Stimulated activated CD8-positive, alpha-beta memory T cell treated with anti-CD3 and anti-CD28 coated beads, Interleukin-7, amount 100 ng/mL, for 24 hours (primary cell): ENCODE results near the gene KATNAL1.
"Not testable (repeated sequence)": the region's sequence is repeated elsewhere in the genome, so short reads cannot be mapped to it uniquely, and the experiment has no call there.

Experiments
- DNase-seq: peaks from one replicate; pipeline ENCODE4 v3.0.0-alpha.2; 2020; ENCODE audit warnings: low read depth

Gene KATNAL1

DNA sequence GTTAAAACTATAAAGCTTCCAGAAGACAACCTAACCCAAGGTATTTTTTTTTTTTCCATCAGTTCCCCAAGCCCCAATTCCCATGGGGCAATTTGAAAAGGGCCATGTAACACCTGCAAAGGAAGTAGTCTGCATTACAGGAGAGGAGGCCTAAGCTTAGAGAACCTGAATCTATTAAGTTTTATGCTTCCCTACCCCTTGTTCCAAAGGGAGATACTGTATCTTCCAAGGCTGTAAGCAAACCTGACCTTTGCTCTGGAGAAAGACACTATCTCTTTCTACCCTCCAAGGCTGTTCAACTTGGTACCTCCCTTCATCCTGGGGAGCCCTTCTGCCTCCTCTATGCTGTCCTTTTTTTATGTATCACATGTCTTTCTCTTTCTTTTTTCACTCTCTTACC, 15.0 kb downstream of the KATNAL1 start:
- no peak for DNase-seq

DNA sequence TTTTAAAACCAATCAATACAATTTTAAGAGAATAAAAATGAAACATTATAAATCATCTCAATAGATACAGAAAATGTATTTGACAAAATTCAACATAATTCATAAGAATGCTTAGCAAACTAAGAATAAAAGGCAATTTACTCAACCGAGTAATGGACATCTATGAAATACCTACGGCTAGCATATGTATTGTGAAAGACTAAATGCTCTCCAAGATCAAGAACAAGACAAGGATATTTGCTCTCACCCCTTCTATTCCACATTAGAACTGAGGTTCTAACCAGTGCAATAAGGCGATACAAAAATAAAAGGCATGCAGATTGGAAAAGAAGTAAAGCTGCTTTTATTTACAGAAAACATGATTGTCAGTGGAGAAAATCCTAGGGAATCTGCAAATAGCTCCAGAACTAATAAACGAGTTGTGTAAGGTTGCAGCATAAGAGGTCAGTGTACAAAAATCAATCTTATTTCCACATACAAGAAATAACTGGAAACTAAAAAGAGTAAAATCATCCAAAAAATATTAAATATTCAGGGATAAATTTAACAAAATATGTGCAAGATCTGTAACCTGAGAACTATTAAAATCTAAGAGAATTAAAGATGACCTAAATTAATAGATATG, 16.4 kb downstream of the KATNAL1 start:
- no peak for DNase-seq

DNA sequence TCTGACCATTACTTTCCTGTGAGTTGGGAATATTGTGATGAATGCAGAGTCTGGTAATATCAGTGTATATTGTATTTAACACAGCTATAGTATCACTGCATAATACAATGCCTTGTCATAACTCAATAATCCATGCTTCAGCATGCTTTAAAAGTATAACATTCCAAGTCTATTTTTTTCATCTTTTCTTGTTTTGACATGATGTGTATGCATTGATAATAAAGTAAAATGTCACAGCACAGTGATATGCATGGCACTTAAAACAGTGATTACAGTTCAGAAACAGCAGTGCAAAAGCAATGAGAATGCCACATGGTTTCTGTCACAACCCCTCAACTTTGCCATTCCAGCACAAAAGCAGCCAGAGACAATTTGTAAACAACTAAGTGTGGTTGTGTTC, 17.8 kb downstream of the KATNAL1 start:
- DNase-seq: no peak

DNA sequence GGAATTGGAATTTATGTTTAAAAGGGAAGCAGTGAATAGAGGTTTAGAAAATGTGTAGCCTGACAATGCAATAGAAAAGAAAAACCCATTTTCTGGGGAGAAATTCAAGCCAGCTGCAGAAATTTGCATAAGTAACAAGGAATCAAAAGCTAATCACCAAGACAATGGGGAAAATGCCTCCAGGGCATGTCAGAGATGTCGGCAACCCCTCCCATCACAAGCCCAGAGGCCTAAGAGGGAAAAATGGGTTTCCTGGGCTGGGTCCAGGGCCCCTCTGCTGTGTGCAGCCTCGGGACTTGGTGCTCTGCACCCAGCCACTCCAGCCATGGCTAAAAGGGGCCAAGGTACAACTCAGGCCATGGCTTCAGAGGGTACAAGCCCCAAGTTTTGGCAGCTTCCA, 21.3 kb downstream of the KATNAL1 start:
- not testable (repeated sequence) for DNase-seq

DNA sequence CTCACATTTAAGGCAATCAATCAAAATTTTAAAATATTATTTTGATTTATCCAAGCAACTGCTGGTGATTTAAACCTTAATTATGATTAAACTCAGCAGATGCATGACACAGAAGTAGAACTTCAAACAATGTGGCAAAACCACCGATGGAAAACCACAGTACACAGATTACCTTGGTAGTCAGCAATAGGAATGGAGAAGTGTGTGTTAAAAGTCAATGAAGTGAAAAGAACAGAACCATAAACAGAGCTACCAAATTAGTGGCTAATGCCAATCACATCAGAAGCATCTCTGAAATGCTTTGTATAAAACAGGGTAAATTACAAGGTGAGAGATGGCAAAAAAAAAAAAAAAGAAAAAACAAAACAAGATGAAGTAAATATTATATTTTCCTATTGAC, 31.2 kb downstream of the KATNAL1 start:
- no peak for DNase-seq

DNA sequence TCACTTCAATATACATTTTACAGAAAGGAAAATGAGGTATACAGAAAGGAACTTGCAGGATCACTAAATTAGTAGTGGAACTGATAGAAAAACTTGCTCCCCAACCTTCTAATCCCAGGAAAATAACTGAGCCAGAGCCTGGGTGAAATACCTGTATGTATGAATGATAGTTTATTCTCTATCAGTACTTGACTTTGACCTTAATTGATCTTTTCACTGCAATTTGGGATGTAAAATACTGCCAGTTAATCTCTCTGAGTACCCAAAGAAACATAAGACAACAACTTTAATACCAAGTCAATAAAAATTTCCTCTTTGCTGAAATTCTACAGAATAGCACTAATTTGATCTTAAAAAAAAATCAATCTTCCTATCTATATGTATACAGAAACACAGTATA, 33.3 kb downstream of the KATNAL1 start:
- no peak for DNase-seq

DNA sequence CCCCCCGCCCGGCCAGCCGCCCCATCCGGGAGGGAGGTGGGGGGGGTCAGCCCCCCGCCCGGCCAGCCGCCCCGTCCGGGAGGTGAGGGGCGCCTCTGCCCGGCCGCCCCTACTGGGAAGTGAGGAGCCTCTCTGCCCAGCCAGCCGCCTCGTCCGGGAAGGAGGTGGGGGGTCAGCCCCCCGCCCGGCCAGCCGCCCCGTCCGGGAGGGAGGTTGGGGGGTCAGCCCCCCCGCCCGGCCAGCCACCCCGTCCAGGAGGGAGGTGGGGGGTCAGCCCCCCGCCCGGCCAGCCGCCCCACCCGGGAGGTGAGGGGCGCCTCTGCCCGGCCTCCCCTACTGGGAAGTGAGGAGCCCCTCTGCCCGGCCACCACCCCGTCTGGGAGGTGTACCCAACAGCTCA, 37.3 kb downstream of the KATNAL1 start:
- DNase-seq: not testable (repeated sequence)

DNA sequence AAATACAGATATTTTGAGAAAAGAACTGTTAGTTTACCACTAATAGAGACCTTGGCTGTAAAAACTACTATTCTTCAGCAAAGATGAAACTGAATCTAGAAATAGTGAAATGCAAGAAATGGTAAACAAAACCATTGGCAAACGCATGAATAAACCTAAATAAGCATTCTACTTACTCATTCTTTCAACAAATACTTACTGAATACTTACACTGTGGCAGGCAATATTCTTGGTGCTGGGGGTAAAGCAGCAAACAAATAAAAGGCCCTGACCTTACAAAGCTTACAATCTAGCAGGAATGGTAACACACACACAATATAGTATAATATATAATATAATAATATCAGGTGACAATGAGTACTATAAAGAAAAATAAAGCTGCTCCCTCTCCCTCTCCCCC, 38.7 kb downstream of the KATNAL1 start:
- DNase-seq: no peak

DNA sequence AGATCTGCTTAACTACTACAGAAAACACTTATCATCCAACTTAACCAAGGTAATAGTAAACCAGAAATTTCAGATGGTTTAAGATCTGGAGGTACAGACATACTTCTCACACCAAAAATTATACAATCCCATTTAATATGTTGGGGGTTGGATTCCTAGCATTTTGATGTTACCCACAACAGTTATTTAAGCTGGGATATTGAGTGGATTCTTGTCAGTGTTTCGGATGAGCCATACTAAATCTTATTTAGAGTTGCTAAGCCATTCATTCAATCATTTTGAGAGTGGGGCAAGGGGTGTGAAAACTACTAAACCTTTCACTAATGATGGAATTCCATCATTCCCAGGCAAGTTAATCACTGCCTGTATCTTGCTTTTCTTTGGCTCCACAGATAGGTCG, 40.6 kb downstream of the KATNAL1 start:
- no peak for DNase-seq

DNA sequence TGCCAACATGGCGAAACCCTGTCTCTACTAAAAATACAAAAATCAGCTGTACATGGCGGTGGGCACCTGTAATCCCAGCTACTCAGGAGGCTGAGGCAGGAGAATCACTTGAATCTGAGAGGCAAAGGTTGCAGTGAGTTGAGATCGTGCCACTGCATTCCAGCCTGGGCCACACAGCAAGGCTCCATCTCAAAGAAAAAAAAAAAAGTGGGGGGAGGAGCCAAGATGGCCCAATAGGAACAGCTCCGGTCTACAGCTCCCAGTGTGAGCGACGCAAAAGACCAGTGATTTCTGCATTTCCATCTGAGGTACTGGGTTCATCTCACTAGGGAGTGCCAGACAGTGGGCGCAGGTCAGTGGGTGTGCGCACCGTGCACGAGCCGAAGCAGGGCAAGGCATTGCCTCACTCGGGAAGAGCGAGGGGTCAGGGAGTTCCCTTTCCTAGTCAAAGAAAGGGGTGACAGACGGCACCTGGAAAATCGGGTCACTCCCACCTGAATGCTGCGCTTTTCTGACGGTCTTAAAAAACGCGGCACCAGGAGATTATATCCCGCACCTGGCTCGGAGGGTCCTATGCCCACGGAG, 48.1 kb downstream of the KATNAL1 start:
- not testable (repeated sequence) for DNase-seq

DNA sequence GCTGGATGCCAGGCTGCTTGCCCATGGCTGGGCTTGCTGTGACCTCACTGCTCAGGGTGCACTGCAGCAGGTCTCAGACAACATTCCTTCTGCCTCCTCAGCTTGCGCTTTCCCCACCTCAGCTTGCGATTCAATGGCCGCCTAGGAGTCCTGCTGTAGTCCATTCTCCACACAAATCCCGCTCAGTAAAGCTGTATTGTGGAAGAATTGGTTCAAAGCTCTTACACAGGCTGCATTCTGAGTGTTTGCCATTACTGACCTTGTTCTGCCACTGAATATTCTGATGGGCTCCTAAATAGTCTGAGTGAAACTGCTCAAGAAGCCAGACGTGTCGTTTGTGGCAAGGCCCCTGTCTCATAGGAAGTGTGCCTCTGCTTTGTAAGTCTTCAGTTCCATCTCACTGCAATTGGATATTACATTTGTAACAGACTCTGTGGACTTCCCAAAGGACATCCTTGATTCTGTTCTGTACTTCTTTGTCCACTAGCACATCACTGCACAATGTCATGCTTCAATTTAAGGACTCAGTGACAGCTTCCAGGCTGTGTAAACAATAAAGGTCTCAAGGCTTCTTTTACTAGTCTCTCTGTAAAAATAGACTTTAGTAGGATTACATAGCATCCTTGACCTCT, 49.8 kb downstream of the KATNAL1 start:
- DNase-seq: no peak

DNA sequence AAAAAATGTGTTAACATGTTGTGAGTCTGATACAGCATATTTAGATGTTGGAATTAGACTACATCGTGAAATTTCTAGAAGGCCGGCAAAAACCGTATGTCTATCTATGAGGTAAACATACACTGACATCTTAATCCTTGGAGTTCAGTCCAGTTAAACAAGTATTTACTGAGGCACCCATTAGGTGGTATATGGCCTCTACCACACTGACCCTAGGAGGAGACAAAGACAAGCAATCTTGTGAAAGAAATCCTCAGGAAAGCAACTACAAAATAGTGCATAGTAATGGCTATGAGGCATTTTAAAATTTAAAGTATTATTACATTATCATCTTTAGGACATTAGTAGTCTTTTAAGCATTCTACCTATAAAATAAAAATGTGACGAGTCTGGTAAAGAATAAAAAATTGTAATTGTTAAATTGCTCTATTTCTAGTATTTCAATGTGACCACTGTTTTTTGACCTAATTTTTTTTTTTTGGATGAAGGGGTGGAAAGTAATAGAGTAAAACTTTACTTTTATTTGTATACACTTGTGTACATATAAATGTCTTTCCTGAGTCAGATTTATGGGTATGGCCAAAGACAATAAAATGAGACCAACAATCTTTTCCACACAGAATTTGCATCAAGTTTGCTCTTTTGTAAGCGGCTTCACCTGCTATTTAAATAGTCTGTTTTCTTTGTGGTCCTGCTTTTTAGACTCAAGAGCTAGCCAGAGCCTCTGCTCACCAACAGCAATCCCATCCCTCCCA, 50.5 kb downstream of the KATNAL1 start:
- DNase-seq: no peak

DNA sequence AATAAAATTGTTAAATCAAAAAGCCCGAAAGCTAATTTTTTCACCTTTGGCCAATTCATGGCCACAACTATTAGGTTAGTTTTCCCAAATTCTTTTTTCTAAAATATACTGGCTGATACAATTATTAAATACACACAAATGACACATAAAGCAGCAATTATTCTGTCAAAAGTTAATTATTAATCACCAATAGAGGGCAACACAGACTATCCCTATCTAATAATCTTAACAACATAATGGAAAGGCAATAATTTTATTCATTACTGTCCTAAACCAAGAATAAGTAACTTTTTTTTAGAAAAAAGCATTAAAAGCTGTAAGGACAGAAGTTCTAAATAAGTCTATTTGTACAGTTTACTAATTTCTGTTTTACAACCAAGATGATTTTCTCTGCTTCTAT, 51.7 kb downstream of the KATNAL1 start:
- DNase-seq: no peak

DNA sequence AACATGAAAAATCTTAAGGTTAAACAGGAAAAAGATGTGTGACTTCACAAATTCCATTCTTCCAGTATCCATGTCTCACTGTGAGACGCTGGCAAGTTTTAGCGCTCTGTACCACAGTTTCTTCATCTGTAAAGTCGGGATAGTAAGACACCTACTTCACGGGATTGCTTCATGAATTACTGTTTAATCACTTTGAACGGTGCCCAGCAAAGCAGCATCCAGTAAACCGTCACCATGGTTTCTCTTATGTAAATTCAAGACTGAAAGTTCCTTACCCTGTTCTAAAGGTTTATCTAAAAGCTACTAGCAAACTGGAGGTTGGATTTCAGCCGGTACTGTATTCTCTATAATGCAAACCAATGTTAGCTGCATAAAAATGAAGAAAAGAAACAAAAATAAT, 53.5 kb downstream of the KATNAL1 start:
- no peak for DNase-seq

DNA sequence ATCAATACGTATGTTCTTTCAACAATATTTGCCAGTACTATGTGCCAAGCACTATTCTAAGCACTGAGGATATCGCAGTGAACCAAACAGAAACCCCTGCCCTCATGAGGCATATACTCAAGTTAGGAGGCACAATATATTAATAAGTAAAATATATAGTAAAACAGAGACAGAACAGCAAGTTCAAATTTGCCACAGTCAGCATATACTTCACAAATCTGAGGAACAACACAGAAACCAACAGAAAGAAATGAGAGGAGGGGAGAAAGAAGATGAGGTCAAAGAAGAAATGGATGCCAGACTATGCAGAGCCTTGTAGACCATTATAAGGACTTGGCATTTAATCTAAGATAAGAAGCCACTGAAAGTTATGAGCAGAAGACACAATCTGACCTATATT, 59.9 kb downstream of the KATNAL1 start:
- no peak for DNase-seq

DNA sequence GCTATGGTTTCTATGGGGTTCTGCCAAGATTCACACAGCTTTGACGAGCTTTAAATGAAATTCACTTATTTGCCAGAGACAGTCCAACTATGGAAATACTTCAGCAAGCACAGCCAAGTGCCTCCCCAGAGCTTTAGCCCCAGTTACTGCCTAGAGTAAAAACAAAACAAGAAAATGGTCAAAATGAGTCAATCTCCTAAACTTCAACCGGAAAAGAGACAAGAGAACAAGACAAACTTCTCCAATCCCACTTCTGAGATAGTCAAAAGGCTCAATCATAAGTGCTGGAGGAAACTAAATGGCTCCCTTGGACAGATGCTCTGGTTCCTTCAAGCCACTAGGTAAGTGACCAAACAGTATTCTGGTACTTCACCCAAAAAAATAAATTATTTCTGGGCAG, 65.8 kb downstream of the KATNAL1 start:
- no peak for DNase-seq

DNA sequence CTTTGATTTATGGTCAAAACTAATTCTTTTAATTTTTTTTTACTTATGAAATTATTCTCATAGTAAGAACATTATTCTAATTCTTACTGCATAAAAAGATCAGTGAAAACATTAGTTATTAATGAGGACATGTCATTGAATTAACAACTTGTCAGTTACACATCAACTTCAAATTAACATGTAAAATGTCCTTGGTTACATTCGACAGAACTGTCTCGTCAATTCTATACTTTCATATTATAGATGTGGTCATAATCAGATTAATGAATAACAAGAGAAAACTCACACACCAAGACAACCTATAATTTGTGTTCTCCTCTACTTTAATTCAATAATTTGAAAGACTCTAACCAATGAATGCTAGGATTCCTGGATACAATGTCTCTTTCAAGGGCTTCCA, 66.7 kb downstream of the KATNAL1 start:
- no peak for DNase-seq

DNA sequence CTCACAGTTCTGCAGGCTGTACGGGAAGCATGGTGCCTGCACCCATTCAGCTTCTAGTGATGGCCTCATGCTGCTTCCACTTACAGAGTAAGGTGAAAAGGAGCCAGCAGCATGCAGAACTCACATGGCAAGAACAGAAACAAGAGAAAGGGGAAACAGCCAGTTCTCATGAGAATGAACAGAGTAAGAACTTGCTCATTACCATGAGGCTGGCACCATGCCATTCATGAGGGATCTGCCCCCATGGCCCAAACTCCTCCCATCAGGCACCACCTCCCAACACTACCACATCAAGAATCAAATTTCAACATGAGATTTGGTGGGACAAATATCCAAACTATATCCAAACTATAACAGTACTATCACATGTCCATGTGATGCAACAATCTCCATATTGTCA, 72.1 kb downstream of the KATNAL1 start:
- no peak for DNase-seq

DNA sequence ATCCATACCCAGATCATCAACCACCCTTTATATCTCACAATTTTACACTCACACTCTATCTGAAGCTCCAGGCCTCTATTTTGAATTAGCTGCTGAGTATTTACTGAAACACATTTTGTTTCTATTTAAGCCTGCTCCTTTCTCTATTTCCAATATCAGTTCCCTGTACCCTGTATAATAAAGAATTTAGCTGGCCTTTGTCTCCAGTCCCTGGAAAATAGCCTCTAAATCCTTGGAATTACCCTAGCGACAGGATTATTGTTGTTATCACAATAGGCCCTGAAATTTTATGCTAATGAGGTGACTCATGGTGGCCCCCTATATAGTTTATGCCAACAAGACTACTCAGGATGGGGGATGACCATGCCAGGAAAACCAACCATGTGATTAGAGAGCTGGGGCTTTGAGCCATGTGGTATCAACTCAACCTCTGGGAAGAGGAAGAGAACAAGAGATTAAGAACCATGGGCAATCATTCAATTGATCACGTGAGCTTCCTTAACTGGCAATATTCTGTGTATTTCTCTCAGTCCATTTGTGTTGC, 72.7 kb downstream of the KATNAL1 start:
- no peak for DNase-seq

DNA sequence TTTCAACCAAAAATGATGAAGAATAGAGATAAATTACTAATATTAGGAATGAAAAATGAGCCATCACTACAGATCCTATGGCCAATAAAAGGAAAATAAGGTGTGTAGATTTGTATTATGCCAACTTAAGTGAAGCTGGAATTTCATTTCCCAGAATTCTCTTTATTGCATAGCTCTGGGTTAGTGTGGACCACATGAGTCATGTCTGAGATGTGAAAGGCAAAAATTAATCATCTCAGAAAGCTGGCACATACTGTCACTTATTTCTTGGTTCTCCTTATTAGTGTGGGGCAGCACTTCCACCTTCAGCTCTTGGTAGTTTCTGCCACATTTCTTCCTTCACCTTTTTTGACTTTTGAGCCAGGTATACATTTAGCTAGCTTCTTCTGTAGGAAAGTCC, 82.6 kb downstream of the KATNAL1 start:
- no peak for DNase-seq

DNA sequence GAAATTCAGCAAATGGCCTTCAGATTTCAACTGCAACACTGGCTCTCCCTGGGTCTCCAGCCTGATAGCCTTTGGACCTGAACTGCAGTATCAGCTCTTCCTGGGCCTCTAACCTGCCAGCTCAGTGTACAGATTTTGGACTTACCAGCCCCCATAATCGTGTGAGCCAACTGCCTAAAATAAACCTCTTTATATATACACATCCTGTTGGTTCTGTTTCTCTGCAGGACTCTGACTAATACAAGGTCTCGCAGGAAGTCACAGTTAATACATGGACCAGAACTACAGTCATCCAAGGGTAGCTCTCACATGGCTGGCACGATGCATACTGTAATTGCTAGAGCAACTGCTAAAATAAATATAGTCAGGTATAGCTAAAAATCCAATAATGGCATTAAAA, 85.1 kb downstream of the KATNAL1 start:
- no peak for DNase-seq

DNA sequence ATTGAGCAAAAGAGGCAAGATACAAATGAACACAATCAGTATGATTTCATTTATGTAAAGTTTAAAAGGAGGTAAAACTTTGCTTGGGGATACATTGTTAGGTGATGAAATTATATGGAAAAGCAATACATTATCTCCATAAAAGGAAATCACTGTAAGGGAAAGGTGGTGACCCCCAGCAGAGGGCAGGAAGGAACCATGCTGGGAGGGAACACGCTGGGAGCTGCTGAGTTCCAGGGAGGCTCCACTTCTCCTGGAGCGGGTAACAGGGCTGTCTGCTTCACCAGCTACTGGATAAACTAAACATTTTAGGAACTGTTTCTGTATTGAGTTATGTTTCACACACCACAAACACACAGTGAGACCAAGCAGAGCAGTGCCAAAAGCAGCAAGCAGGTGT, 91.2 kb downstream of the KATNAL1 start:
- no peak for DNase-seq

DNA sequence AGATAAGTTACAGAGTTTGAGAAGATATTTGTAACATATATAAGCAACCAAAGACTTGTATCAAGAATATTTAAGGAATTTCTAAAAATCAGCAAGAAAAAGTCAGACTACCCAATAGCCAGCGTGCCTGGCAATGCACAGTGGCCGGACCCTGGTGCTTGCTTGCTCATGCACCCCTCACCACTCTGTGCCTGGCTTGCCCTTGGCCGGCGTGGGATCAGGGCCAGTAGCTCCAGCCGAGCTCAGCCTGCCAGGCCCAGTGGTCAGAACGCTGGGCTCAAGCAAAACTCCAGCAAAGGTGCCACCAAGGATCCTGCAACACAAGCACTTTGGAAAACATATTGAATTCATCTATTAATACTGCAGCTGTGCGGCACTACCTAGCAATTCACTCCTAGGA, 95.1 kb downstream of the KATNAL1 start:
- no peak for DNase-seq
